Epithelial cell of esophagus (primary cell): ENCODE data around the gene RBM33.
A peak's percentile ranks its signal among the peaks of the same experiment; 100 is the strongest.

Experiments used
- DNase-seq: peaks from one replicate; pipeline ENCODE4 v3.0.0; 2010; ENCODE audit warnings: low read depth
- H3K4me3 ChIP-seq: 2 replicates; pipeline ENCODE4 v1.5.1; 2011; ENCODE audit warnings: mild to moderate bottlenecking, low read length, control low read depth
- CTCF ChIP-seq: IDR thresholded peaks from 2 replicates; pipeline ENCODE4 v1.5.1; 2011; ENCODE audit warnings: low read depth, mild to moderate bottlenecking, low read length, control low read depth, inconsistent platforms; ENCODE audit not compliant: insufficient read depth; ENCODE audit errors: missing control alignments

RBM33 gene

DNA sequence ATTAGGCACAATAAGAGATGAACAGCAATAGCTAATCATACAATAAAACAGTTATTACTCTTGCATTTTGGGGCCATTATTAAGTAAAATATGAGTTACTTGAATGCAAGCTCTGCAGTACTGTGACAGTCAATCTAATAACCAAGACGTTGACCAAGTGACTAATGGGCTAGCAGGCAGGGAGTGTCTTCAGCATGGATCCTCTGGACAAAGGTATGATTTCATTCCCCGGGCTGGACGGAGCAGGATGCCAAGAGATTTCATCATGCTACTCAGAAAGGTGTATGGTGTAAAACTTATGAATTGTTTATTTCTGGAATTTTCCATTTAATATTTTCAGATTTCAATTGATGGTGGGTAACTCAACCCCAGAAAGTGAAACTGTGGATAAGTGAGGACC lies 86.9 kb downstream of the RBM33 start:
- no peak for TF ChIP-seq CTCF
- no peak overlapping the region for H3K4me3 ChIP-seq
- DNase-seq, result peak; percentile 94

GRCh38 chr7:155731871-155732270 lies 87.4 kb downstream of the RBM33 start:
- TF ChIP-seq CTCF, result no peak
- no peak overlapping the region for H3K4me3 ChIP-seq
- no peak for DNase-seq

DNA sequence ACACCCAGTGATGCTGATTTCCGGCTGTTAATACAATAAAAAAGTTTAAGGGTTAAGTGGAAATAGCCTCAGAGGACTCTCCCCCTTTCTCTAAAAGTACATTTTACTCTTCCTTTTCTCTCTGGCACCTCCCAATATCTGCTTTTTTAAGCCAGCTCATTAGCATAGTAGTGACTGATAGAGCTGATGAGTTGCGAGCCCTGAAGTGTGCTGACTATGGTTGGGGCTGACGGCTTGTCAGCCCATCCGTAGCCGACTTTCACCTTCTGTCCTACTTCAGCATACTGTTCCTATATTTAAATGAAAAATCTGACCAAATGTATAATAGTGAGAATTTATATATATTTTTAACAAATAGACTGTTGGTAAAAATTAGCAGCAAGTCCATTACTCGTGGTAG lies 87.8 kb downstream of the RBM33 start:
- no peak for DNase-seq
- TF ChIP-seq CTCF, result no peak
- no peak overlapping the region for H3K4me3 ChIP-seq

DNA sequence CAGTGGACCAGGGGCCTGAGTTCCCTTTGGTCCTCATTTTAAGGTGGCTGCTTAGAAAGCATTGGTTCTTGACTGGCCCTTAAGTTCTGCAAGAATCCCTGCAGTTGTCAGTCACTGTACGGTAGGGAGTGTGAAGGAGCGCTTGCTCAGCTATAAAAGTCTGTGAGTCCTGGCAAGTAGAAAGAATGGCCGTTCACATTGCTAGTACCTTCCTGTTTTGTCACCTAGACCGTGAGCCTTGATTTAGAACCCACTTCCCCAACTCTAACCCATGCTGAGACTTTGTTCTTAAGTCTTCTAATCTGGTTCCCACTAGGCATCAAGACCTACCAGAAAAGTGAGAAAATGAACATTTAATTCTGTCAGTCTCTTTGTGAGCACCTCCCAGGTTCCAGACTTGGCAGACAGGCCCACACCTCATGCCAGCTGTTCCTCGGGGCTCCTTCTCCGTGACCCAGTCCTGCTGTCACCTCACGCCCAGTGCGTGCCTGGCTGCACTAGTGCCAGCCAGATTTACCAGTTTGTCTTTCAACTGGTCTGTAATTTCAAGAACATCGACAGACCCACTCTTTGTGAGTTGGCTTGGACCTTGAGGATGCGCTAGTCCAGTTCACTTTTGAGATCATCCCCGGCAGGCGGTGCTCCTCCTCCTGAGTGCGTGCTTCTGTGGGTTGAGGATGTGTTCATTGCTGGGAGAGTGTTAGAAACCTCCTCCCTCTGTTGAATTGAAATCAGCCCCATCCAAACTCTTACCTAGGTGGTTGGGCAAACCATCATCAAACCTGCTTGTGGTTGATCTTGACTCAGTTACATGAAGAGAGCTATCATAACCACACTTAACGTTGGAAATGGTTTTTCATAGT lies 89.4 kb downstream of the RBM33 start:
- H3K4me3 ChIP-seq, result no peak overlapping the region

GRCh38 chr7:155734445-155734809 lies 90.0 kb downstream of the RBM33 start:
- no peak for TF ChIP-seq CTCF
- H3K4me3 ChIP-seq, result no peak overlapping the region
- DNase-seq, result peak; percentile 21

More for the DNA sequence above, 89.4 kb downstream of the RBM33 start:
- TF ChIP-seq CTCF, result no peak
- DNase-seq, result no peak

DNA sequence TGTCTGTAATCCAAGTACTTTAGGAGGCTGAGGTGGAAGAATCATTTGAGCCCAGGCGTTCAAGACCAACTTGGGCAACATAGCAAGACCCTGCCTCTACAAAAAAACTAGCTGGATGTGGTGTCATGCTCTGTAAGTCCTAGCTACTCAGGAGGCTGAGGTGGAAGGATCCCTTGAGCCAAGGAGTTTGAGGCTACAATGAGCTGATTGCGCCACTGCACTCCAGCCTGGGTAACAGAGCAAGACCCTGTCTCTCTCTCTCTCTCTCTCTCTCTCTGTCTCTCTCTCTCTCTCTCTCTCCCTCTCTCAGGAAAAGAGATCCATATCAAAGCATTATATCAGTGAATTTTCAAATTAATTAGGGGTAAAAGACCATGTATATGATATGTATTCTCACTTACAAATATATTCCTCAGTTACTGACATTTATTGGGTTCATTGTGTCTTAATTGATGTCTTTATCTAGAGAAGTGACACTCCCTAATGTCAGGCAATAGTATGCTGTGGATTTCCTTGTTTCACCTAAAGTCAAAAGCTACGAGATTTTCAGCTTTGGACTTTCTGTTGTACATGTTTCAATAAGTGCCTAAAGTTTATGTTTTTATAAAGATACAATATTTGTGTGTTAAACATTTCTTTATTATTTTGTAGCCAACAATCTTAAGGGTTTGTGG lies 91.1 kb downstream of the RBM33 start:
- DNase-seq, result no peak
- H3K4me3 ChIP-seq, result no peak overlapping the region
- no peak for TF ChIP-seq CTCF

DNA sequence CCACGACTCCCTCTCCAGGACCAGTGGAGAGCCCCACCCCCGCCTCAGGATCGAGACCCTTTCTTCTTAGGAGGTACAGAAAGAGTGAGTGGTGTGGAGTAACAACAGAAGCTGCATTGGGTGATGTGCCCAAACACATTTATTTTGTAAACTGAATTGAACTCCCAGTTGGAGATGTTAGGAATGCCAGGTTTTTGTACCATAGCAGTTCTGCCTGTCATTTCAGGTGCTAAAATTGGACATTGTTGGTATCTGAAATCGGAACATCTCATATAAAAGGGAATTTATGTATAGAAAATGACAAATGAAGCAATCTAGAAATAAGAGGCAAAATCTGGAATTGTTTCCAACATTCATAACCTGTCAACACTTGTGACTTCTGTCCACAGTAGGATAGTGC lies 93.1 kb downstream of the RBM33 start:
- no peak overlapping the region for H3K4me3 ChIP-seq
- DNase-seq, result no peak
- TF ChIP-seq CTCF, result no peak
